ENCODE measurements around the gene ACSS3.

The ACSS3 gene

DNA sequence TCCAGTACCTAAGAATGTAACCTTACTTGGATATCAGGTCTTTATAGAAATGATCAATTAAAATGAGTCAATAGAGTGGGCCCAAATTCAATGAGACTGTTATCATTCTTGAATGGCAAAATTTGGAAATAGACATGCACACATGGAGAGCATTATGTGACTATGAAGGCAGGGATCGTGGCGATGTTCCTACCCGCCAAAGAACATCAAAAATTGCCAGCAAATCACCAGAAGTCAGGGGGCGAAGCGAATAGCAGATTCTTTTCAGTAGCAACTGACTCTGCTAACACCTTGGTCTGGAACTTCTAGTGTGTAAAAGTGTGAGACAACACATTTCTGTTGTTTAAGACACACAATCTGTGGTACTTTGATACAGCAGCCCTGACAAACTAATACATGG, 192.5 kb downstream of the ACSS3 start:
- TF ChIP-seq, protein P1, sequence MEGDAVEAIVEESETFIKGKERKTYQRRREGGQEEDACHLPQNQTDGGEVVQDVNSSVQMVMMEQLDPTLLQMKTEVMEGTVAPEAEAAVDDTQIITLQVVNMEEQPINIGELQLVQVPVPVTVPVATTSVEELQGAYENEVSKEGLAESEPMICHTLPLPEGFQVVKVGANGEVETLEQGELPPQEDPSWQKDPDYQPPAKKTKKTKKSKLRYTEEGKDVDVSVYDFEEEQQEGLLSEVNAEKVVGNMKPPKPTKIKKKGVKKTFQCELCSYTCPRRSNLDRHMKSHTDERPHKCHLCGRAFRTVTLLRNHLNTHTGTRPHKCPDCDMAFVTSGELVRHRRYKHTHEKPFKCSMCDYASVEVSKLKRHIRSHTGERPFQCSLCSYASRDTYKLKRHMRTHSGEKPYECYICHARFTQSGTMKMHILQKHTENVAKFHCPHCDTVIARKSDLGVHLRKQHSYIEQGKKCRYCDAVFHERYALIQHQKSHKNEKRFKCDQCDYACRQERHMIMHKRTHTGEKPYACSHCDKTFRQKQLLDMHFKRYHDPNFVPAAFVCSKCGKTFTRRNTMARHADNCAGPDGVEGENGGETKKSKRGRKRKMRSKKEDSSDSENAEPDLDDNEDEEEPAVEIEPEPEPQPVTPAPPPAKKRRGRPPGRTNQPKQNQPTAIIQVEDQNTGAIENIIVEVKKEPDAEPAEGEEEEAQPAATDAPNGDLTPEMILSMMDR (IDR thresholded peaks at IDR 0.05; ENCODE audit: low read depth, low read length, missing control alignments), result no peak
- no peaks in the 10 kb centered on the region for H3K36me3 ChIP-seq (replicated peaks)
- no peak overlapping the region for H3K27ac ChIP-seq
- no peak overlapping the region for H3K4me3 ChIP-seq (ENCODE audit: low read depth, low read length)
- in situ Hi-C loops (cut with HindIII; ENCODE audit: low pct_ligation_motif_present, low sequenced_read_pairs), result no loop called here
- no peaks in the 10 kb centered on the region for H3K27me3 ChIP-seq (replicated peaks)
- no peak for DNase-seq

DNA sequence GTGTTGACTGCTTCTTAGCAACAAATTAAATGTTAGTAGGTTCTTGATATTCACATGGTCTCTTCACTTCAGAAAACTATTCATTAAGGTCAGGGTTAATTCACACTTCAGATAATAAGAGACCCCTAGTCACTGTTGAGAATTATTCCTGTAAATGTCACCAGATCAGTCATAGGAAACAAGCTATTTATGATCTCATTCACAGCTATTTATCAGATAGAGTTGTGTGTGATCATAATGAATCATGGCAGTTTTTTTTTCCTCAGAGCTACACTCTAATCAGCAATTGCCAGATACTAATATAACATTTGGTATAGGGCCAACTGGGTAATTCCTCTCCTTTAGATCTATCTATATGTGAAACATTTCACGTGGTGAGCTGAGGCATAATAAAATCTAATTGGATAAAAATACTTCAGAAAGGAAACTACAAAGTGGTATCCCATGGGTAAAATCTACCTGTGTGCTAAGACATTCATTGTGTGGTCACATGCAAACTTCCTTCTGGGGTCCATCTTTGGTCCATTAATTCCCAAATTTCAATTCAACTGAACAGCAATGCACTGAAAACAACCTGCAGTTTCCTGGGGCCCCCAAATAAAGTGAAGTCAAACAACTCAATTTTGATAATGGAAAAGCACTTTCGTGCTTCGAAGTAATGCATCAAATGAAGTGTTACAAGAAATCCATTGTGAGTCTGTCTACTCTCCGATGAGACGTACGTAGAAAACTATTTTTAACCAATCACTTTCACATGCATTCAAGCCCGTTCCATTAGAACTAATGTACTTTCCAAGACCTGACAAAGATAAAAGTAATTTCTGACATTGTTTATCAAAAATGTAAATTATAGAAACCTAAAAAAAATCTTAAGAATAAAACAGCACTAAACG, 197.0 kb downstream of the ACSS3 start:
- H3K4me3 ChIP-seq (ENCODE audit: low read depth, low read length), result no peak overlapping the region
- no peaks in the 10 kb centered on the region for H3K36me3 ChIP-seq (replicated peaks)
- H3K27me3 ChIP-seq (replicated peaks), result no peaks in the 10 kb centered on the region
- TF ChIP-seq, protein P1 (IDR thresholded peaks at IDR 0.05; ENCODE audit: low read depth, low read length, missing control alignments), result no peak
- in situ Hi-C loops (cut with HindIII; ENCODE audit: low pct_ligation_motif_present, low sequenced_read_pairs), result no loop called here
- no peak overlapping the region for H3K27ac ChIP-seq
- peak; percentile 9 for DNase-seq

DNA sequence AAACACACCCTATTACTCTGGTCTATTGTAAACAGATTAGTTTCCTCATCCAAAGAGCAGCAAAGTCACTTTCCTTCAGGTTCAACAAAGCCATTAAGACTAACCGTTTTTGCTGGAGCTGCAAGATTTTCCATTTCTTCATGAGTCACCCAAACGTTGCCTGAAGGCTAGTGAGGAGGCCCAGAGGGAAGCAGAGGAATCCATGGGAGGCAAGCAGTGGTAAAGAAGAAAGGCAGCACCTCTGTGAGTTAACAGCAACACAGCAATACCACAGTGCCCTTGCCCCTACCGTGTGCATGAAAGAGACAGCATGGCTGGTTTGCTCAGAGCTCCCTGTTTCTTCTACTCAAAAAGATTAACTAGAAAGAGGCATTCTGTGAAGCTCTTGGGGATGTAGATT, 206.3 kb downstream of the ACSS3 start:
- Histone ChIP-seq H3K4me3 (ENCODE audit: low read depth, low read length) (no peak overlapping the region), H3K27me3 (replicated peaks) (no peaks in the 10 kb centered on the region), H3K27ac (no peak overlapping the region), H3K36me3 (replicated peaks) (no peaks in the 10 kb centered on the region)
- no peak for DNase-seq
- in situ Hi-C loops (cut with HindIII; ENCODE audit: low pct_ligation_motif_present, low sequenced_read_pairs), result no loop called here
- TF ChIP-seq, protein P1 (IDR thresholded peaks at IDR 0.05; ENCODE audit: low read depth, low read length, missing control alignments), result no peak

DNA sequence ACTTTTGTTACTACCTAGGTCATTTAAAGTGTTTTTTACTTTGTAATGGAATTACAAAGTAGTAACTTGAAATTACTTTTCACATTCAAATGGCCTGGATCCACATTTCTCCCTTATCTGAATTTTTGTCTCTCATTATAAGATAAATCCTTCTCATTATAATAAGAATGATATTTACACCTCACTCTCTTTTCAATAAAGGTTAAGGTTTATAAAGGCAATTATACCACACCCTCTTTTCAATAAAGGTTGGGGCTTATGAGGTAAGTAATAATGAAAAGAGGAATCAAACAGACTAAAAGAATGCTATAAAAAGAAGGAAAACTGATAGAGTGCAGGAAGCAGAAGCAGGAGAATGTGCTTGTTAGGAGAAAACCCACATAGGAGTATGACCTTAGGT, 210.8 kb downstream of the ACSS3 start:
- no peak overlapping the region for H3K27ac ChIP-seq
- in situ Hi-C loops (cut with HindIII; ENCODE audit: low pct_ligation_motif_present, low sequenced_read_pairs), result no loop called here
- no peak overlapping the region for H3K4me3 ChIP-seq (ENCODE audit: low read depth, low read length)
- TF ChIP-seq, protein P1 (IDR thresholded peaks at IDR 0.05; ENCODE audit: low read depth, low read length, missing control alignments), result no peak
- no peaks in the 10 kb centered on the region for H3K27me3 ChIP-seq (replicated peaks)
- no peak for DNase-seq
- no peaks in the 10 kb centered on the region for H3K36me3 ChIP-seq (replicated peaks)

DNA sequence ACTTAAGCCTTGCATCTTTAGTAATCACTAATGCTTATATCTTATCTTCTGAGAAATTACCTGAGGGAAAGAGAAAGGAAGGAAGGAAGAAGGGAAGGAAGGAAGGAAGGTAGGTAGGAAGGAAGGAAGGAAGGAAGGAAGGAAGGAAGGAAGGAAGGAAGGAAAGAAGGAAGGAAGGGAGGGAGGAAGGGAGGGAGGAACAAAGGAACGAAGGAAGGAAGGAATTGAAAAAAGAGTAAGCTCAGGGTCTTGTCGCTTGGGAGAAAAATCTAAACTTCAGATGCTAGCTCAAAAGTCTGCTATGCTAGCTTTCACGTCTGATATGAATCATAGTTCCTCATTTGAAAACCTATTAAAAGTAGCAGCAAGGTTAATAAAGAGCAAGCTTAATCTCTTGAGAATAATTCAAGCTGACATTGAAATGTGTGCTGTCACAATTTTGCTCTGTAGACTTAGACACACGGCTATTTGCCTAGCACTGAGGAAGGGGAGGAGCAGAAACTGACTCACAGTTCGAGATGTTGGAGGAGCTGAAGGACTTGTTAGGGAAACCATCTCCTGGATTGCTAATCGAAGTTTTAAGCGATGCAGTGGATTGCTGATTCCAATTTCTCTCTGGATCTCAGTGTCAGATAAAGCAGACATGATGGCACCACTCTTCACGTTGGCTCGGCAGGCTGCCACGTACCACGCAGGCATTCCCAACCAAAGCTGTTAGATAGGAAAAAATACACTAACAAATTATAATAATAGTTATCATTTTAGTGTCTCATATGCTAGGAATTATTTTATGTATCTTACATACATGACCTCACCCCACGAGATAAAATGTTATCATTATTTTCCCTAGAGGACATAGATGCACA, 216.7 kb downstream of the ACSS3 start:
- TF ChIP-seq, protein P1 (IDR thresholded peaks at IDR 0.05; ENCODE audit: low read depth, low read length, missing control alignments), result no peak
- Histone ChIP-seq H3K36me3 (replicated peaks) (no peaks in the 10 kb centered on the region), H3K4me3 (ENCODE audit: low read depth, low read length) (no peak overlapping the region), H3K27me3 (replicated peaks) (no peaks in the 10 kb centered on the region), H3K27ac (no peak overlapping the region)
- in situ Hi-C loops (cut with HindIII; ENCODE audit: low pct_ligation_motif_present, low sequenced_read_pairs), result no loop called here
- no peak for DNase-seq

Measured in brain microvascular endothelial cell (primary cell).